GM21367 (cell line): ENCODE measurements around the gene AUTS2.

ENCODE experiments used
- ATAC-seq: cut with Tn5 transposase; IDR thresholded peaks from one replicate; pipeline ENCODE4 v1.9.1; 2021; ENCODE audit not compliant: unreplicated experiment

AUTS2 gene

DNA sequence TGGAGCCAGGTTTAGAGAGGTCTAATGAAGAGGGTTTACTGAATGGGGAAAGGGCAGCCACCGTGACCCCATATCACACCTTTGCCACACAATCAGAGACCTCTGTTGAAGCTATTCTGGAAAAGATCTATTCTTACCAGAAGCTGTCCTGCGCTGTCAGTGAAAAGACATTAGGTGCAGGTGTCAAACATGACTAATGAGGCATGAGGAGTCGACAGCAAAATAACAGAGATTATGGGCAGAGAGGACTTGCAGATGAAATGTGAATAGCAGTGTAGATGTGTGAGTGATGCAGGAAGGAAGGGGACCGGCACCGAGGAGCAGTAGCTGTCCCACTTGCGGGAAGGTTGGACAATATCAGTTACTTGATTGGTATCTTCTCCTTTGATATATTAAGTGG, 906.0 kb downstream of the AUTS2 start:
- no peak for ATAC-seq

DNA sequence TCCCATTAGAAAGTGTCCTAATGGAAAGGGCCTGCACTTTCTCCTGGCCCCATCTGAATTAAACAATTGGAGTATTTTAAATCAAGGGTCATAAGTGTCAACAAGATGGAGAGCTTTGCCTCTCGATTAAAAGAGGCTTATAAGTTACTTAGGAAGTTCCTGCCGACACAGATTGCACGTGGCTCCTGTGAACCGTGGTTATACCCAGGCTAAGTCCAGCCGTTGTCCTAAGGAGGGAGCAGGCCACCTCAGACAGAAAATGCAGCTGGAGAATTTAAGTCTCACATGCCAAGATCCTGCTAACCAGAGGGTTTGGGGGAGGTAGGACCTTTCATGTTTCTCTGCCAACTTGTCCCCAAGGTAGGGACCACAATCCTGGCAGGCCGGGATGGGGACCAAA, 907.2 kb downstream of the AUTS2 start:
- no peak for ATAC-seq

- no peak for ATAC-seq
These were observed 907.6 kb downstream of the AUTS2 start for GRCh38 chr7:70505886-70506285.

GRCh38 chr7:70506434-70506833, 908.2 kb downstream of the AUTS2 start:
- no peak for ATAC-seq

- no peak for ATAC-seq
These were observed 913.9 kb downstream of the AUTS2 start for GRCh38 chr7:70512144-70512543.

DNA sequence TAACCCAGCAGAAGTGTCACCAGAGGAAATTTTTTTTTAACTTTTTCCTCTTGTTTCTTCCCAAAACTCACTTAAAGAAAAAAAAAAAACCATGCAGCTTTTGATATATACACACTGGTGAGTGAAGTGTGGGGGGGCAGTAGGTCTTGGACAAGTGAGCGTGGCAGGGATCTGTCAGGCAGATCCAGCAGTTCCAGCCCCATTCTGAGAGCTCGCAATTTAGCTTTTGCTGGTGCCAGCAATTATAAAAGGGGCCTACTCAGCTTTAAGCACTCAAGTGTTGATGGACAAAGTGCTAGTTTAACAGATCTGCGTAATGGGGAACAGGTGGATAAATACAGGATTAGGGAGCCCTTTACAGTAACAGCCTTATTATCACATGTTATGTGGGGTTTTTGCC, 914.5 kb downstream of the AUTS2 start:
- no peak for ATAC-seq

GRCh38 chr7:70520611-70521010, 922.3 kb downstream of the AUTS2 start:
- no peak for ATAC-seq

DNA sequence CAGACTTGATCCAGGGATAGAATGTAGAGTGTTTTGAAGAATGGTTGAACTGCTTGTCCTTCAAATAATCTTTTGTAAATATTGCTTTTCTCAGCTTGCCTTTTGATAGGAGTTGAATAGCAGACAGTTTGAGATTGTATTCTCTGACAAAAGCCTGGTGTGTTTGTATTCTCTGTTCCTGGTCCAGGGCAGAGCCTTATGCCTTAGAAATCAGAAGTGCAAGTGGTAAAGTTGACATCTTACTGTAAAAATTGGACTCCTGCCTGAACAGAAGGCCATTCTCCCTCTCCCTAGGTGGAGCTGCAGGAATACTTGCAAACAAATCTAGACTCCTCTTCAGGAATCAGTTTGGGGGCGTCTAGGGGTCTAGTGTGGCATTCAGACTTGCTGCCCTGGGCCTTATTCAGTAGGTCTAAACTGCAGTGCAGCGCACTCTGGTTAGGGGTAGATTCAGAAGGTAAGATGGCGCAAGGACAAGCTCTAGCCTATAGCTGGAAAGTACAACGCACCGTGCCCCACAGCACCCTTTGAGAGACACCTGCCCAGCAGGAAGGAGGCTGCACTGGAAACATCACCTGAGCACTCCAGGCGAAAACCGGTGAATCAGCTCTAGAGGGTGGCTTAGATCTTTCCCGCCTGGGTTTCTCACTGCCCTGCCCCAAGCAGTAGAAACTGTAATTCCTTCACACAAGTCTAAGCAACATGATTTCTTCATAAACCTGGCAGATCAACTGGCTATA, 925.1 kb downstream of the AUTS2 start:
- ATAC-seq, result no peak

DNA sequence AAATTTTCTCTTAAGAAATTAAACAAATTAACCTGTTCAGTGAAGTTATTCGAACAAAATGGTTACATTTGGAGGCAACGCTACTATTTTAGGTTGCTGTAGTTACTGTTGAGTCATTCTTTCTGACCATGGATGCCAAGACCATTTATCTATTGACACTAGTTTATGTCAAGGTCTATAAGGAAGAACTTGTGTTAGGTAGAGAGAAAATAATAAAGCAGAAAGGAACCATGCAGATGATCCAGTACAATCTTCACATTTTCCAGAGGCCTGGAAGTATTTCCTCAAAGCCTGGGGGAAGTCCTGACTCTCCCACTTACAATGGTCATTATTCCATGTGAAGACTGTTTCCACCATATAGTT, 925.7 kb downstream of the AUTS2 start:
- ATAC-seq, result no peak

GRCh38 chr7:70525991-70526390, 927.7 kb downstream of the AUTS2 start:
- no peak for ATAC-seq

- ATAC-seq, result no peak
These were observed 929.3 kb downstream of the AUTS2 start for GRCh38 chr7:70527520-70528115.

- ATAC-seq, result no peak
These were observed 931.2 kb downstream of the AUTS2 start for GRCh38 chr7:70529436-70529835.

DNA sequence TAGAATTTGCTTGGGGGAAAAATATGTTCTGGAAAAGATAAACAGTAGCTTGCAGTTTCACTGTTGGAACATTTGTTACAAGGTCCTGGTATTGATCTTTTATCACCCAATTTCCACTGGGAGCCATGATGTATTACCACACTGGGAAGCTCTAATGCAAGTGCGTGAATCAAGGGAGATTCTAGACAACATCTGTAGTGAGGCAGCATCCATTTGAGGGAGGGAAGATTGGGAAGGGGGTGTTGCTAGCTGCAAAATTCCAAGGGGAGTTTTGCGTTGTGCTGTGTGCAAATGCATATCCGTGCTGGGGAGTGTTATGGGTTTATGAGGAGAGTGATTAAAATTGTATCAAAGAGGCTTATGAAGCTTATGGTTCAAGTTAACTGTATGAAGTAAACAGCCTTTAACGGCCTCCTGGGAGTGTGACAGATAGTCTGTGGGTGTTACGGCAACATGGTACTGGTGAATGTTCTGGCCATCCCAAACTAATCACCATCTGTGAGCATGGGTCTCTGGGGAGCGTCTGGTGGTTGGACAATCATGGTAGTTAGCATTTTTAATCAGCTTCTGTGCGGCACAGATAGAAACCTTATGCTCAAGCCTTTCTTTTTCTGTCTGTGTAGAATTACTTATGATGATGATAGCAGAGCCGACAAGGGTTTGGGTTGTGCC, 931.8 kb downstream of the AUTS2 start:
- ATAC-seq, result no peak

GRCh38 chr7:70533614-70534013, 935.3 kb downstream of the AUTS2 start:
- no peak for ATAC-seq

- ATAC-seq, result no peak
These were observed 940.9 kb downstream of the AUTS2 start for GRCh38 chr7:70539205-70539604.

GRCh38 chr7:70539617-70540016, 941.3 kb downstream of the AUTS2 start:
- no peak for ATAC-seq

- no peak for ATAC-seq
These were observed 942.4 kb downstream of the AUTS2 start for GRCh38 chr7:70540641-70541040.

DNA sequence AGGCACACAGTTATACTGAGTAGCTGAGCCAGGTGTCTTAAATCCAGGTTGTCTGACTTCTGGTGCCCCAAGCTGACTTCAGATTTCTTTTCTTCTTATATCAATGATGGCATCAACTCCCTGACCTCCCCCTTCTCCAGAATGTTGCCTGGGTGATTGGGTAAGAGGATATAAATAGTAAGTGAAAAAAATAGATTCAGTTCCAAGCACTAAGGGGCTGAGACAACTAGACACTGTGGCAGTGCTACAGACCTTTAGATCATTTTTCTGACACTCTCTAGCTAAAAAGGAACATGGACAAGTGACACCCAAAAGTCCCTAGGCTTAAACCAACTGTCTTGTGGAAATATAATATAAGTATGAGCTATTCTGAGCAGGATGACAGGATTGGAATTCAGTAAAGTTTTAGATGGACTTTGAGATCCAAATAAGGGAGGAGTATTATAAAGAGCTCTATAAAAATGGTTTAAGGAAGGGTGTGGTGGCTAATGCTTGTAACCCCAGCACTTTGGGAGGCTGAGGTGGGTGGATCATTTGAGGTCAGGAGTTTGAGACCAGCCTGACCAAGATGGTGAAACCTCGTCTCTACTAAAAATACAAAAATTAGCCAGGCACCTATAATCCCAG, 944.6 kb downstream of the AUTS2 start:
- ATAC-seq, result no peak

GRCh38 chr7:70544016-70544415, 945.7 kb downstream of the AUTS2 start:
- ATAC-seq, result no peak

DNA sequence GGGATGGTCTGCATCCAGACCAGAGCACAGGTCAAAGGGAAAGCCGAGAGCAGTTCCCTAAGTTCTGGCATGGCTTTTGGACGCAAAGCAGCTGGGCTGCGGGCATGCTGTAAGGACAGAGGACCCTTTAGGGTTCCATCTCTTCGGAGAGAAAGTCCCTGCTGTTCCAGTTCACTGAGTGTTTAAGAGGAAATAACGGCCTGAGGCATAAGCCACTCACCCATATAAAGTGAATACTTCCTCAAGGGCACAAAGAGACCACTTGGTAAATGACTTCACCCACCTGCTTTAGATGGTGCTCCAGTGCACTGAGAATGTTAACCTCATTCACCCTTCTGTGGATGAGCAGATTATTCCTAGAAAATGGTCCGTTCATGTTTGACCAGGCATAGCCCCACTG, 946.9 kb downstream of the AUTS2 start:
- ATAC-seq, result no peak

DNA sequence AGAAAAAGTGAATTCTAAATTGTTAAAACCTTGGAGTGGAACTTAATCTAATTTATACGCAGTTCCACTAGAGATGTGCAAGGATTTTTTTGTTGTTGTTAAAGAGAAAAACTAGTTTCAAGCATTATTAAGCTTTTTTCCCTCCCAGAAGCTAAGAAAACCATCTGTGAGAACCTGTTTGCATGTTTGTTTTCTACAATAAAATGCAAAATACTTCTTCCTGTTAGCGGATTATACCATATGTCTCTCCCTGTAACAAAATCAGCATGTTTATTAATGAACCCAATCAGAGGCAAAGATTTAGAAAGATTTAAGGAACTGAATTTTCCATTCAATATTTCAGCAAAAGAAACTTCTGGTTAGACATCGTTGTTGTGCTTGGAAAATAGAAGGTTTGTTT, 953.9 kb downstream of the AUTS2 start:
- no peak for ATAC-seq

DNA sequence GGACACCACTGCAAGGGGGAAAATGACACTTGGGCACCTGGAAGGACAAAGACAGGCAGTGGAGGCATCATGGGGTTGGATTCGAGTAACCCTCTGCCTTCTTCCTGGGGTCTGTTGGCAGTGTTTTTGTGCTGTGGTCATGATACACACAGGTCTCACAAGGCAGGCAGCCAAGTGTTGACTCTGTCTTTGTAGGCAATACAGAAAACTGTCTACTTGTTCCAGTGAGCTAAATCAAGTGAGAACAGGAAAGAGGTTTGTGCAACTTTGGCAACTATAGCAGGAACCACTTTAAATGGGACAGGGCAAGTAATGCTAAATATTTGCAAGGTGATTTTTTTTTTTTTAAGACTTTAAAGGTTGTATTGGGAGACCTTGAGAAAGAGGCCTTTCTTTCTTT, 955.1 kb downstream of the AUTS2 start:
- ATAC-seq, result no peak
